ENCODE measurements around the gene FNDC3A. TPM values are rescaled to one million over a fixed set of nuclear protein-coding genes. Genes with fewer than 3 reads are reported as not detected.

FNDC3A gene
- total and polyA plus RNA-seq, 11 donors: 10.1 to 38.3 (median 21.9) TPM

- H3K4me3 ChIP-seq: no peak overlapping the region
- WGBS, 4 donors: 63 to 98% (median 66%) methylated on average over 3 of the region's 3 CpGs
- DNase-seq: no peak
- intact Hi-C loops (cut with DNase I): no loop called here
- TF ChIP-seq POLR2A (IDR thresholded peaks at IDR 0.05) (no peak), CTCF (IDR thresholded peaks at IDR 0.05) (no peak)
- H3K9me3 ChIP-seq: peaks cover 0 to 8% (median 0%) of the 10 kb centered on the region in 12 donors
- no peak overlapping the region for H3K27ac ChIP-seq
- H3K27me3 ChIP-seq: no peaks in the 10 kb centered on the region
- ATAC-seq: no peak
- H3K36me3 ChIP-seq: peaks cover 0 to 6% (median 0%) of the 10 kb centered on the region in 9 donors
- H3K4me1 ChIP-seq: no peaks in the 10 kb centered on the region
These were observed 68.3 kb downstream of the FNDC3A start for GRCh38 chr13:49044008-49044407.

- Histone ChIP-seq H3K36me3 (peaks cover 0 to 4% (median 0%) of the 10 kb centered on the region in 9 donors), H3K27ac (no peak overlapping the region), H3K4me3 (no peak overlapping the region), H3K4me1 (no peaks in the 10 kb centered on the region), H3K27me3 (no peaks in the 10 kb centered on the region), H3K9me3 (peaks cover 0 to 11% (median 0%) of the 10 kb centered on the region in 12 donors)
- TF ChIP-seq CTCF (IDR thresholded peaks at IDR 0.05) (no peak), POLR2A (IDR thresholded peaks at IDR 0.05) (no peak)
- WGBS, 4 donors: 96 to 98% (median 97%) methylated on average over 2 of the region's 2 CpGs
- intact Hi-C loops (cut with DNase I): no loop called here
- DNase-seq: no peak
- ATAC-seq: no peak
These were observed 69.1 kb downstream of the FNDC3A start for GRCh38 chr13:49044836-49045235.

- DNase-seq (no peak), ATAC-seq (no peak)
- Histone ChIP-seq H3K27me3 (no peaks in the 10 kb centered on the region), H3K27ac (no peak overlapping the region), H3K36me3 (peaks cover 0 to 4% (median 0%) of the 10 kb centered on the region in 9 donors), H3K9me3 (peaks cover 0 to 19% (median 0%) of the 10 kb centered on the region in 12 donors), H3K4me1 (no peaks in the 10 kb centered on the region), H3K4me3 (no peak overlapping the region)
- TF ChIP-seq POLR2A (IDR thresholded peaks at IDR 0.05): no peak
- no peak for TF ChIP-seq CTCF (IDR thresholded peaks at IDR 0.05)
- 80 to 93% (median 85%) methylated on average over 2 of the region's 2 CpGs for WGBS, 4 donors
- intact Hi-C loops (cut with DNase I): no loop called here
These were observed 70.3 kb downstream of the FNDC3A start for GRCh38 chr13:49046002-49046401.

GRCh38 chr13:49046519-49046918, 70.8 kb downstream of the FNDC3A start:
- H3K9me3 ChIP-seq: peaks cover 0 to 24% (median 0%) of the 10 kb centered on the region in 12 donors
- TF ChIP-seq CTCF (IDR thresholded peaks at IDR 0.05) (no peak), POLR2A (IDR thresholded peaks at IDR 0.05) (no peak)
- H3K36me3 ChIP-seq: peaks cover 0 to 4% (median 0%) of the 10 kb centered on the region in 9 donors
- no peak overlapping the region for H3K4me3 ChIP-seq
- intact Hi-C loops (cut with DNase I): no loop called here
- no peak for DNase-seq
- ATAC-seq: no peak
- H3K27me3 ChIP-seq: no peaks in the 10 kb centered on the region
- 93 to 98% (median 96%) methylated on average over 2 of the region's 2 CpGs for WGBS, 4 donors
- H3K27ac ChIP-seq: no peak overlapping the region
- no peaks in the 10 kb centered on the region for H3K4me1 ChIP-seq

Measured in heart left ventricle (tissue), 16 donors.